Measurements from ENCODE around the gene MPST.
"Not testable (repeated sequence)": the region's sequence is repeated elsewhere in the genome, so short reads cannot be mapped to it uniquely, and the experiment has no call there.

The MPST gene

GRCh38 chr22:37062702-37063381, 43.3 kb downstream of the MPST start:
- DNase-seq (ENCODE audit: low spot score), result no peak

- no peak for DNase-seq (ENCODE audit: low spot score)
Observed at GRCh38 chr22:37063431-37064420, 44.2 kb downstream of the MPST start.

- DNase-seq (ENCODE audit: low spot score), result no peak
Observed at GRCh38 chr22:37064553-37064952, 45.0 kb downstream of the MPST start.

- DNase-seq (ENCODE audit: low spot score), result no peak
Observed at GRCh38 chr22:37065180-37065579, 45.6 kb downstream of the MPST start.

- no peak for DNase-seq (ENCODE audit: low spot score)
Observed at GRCh38 chr22:37065961-37066360, 46.4 kb downstream of the MPST start.

GRCh38 chr22:37067428-37067827, 47.9 kb downstream of the MPST start:
- no peak for DNase-seq (ENCODE audit: low spot score)

GRCh38 chr22:37068859-37069258, 49.3 kb downstream of the MPST start:
- DNase-seq (ENCODE audit: low spot score), result no peak

- DNase-seq (ENCODE audit: low spot score), result no peak
Observed at GRCh38 chr22:37069319-37069718, 49.8 kb downstream of the MPST start.

- DNase-seq (ENCODE audit: low spot score), result no peak
Observed at GRCh38 chr22:37069719-37070118, 50.2 kb downstream of the MPST start.

- no peak for DNase-seq (ENCODE audit: low spot score)
Observed at GRCh38 chr22:37070334-37070733, 50.8 kb downstream of the MPST start.

- no peak for DNase-seq (ENCODE audit: low spot score)
Observed at GRCh38 chr22:37070744-37071143, 51.2 kb downstream of the MPST start.

- not testable (repeated sequence) for DNase-seq (ENCODE audit: low spot score)
Observed at GRCh38 chr22:37071850-37072592, 52.5 kb downstream of the MPST start.

GRCh38 chr22:37072673-37073072, 53.1 kb downstream of the MPST start:
- no peak for DNase-seq (ENCODE audit: low spot score)

- DNase-seq (ENCODE audit: low spot score), result no peak
Observed at GRCh38 chr22:37074537-37074936, 55.0 kb downstream of the MPST start.

GRCh38 chr22:37075046-37075445, 55.5 kb downstream of the MPST start:
- DNase-seq (ENCODE audit: low spot score), result no peak

GRCh38 chr22:37075822-37076433, 56.4 kb downstream of the MPST start:
- DNase-seq (ENCODE audit: low spot score), result no peak

GRCh38 chr22:37077802-37078448, 58.4 kb downstream of the MPST start:
- peak; percentile 2 for DNase-seq (ENCODE audit: low spot score)

GRCh38 chr22:37079158-37079557, 59.6 kb downstream of the MPST start:
- DNase-seq (ENCODE audit: low spot score), result no peak
